Stimulated activated CD4-positive, alpha-beta T cell treated with anti-CD3 and anti-CD28 coated beads, TNF-alpha, amount 100 ng/mL, for 48 hours (primary cell): ENCODE data around the gene BPIFB6.

Source experiments
- DNase-seq, 3 donors: peaks; one replicate each; pipeline ENCODE4 v3.0.0-alpha.2; 2020; ENCODE audit warnings: low read depth in 3 of 3

The BPIFB6 gene

GRCh38 chr20:33031531-33031930 is at the start of gene BPIFB6:
Gene BPIFB6, plus strand, starts transcription at chr20:33031648. Its CDS starts 0 bp downstream, at chr20:33031648.
- no peak for DNase-seq

- DNase-seq, result no peak
Measured at GRCh38 chr20:32982617-32983458, 48.6 kb upstream of the BPIFB6 start.

GRCh38 chr20:32983459-32984112 is 47.9 kb upstream of the BPIFB6 start:
- DNase-seq, result no peak

GRCh38 chr20:32984196-32984595 is 47.3 kb upstream of the BPIFB6 start:
- no peak for DNase-seq

- no peak for DNase-seq
Measured at GRCh38 chr20:32984631-32985354, 46.7 kb upstream of the BPIFB6 start.

GRCh38 chr20:32985596-32985995 is 45.9 kb upstream of the BPIFB6 start:
- DNase-seq, result no peak

- no peak for DNase-seq
Measured at GRCh38 chr20:32986331-32986966, 45.0 kb upstream of the BPIFB6 start.

- no peak for DNase-seq
Measured at GRCh38 chr20:32987044-32987825, 44.2 kb upstream of the BPIFB6 start.

- DNase-seq, result no peak
Measured at GRCh38 chr20:32988008-32988407, 43.4 kb upstream of the BPIFB6 start.

GRCh38 chr20:32989507-32990283 is 41.8 kb upstream of the BPIFB6 start:
- no peak for DNase-seq

GRCh38 chr20:32990426-32990825 is 41.0 kb upstream of the BPIFB6 start:
- DNase-seq, result no peak

- DNase-seq, result no peak
Measured at GRCh38 chr20:32991383-32991782, 40.1 kb upstream of the BPIFB6 start.

GRCh38 chr20:32991792-32992641 is 39.4 kb upstream of the BPIFB6 start:
- no peak for DNase-seq

- DNase-seq, result no peak
Measured at GRCh38 chr20:32993496-32994050, 37.9 kb upstream of the BPIFB6 start.

- DNase-seq, result no peak
Measured at GRCh38 chr20:32995802-32996201, 35.6 kb upstream of the BPIFB6 start.

- DNase-seq, result no peak
Measured at GRCh38 chr20:32997431-32997830, 34.0 kb upstream of the BPIFB6 start.

GRCh38 chr20:32999603-33000250 is 31.7 kb upstream of the BPIFB6 start:
- no peak for DNase-seq

- no peak for DNase-seq
Measured at GRCh38 chr20:33000802-33001466, 30.5 kb upstream of the BPIFB6 start.
